ENCODE data around the gene CXCL5. TPM values are rescaled to one million over a fixed set of nuclear protein-coding genes. Genes with fewer than 3 reads are reported as not detected.

The CXCL5 gene
- total RNA-seq, 1 donor from 2014 or later = 0.61 TPM

DNA sequence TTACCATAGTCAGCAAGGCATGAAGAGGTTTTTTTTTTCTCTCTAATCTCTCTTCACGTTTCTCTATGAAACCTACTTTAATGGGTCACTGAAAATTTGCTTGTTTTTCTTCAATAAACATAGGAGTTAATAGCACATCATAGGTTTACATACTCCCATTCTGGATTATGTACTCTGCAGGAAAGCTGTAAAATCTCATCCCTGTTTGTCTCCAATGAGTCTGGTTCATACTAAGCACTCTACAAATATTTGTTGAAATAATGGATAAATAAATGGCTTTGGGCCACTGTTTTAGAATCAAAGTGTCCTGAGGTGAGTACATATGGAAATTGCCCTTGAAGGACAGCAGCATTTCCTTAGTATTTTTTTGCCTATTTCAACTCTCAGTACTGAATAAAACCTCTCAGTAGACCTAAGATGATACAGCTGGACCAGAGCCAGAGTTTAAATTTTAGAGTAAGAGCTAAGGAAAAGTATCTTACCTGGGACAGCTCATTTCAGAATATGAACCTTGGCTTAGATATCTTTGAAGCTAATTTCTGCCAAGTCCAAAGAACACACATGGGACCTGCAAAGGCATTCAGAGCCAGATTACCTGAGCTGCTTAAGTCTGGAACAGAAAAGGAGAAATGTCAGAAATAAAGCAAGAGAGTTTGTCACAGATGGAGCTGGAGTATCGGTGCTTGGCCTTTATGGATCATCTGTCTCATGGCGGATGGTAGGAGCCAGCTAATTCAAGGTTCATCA lies 51.1 kb downstream of the CXCL5 start:
- H3K27me3 ChIP-seq (ENCODE audit: insufficient read depth, low read length) = peaks cover 19% of the 10 kb centered on the region
- no peaks in the 10 kb centered on the region for H3K4me1 Mint-ChIP-seq (ENCODE audit: low read depth, unreplicated experiment)
- no peak overlapping the region for H3K27ac Mint-ChIP-seq (ENCODE audit: unreplicated experiment)
- FAIRE-seq (no peak), DNase-seq (ENCODE audit: low read depth) (no peak)
- no peaks in the 10 kb centered on the region for H3K36me3 Mint-ChIP-seq (ENCODE audit: low read depth, unreplicated experiment)
- no peak overlapping the region for H3K4me3 Mint-ChIP-seq (ENCODE audit: unreplicated experiment)
- H3K4me1 ChIP-seq (ENCODE audit: insufficient read depth, low read length) = peaks cover 3% of the 10 kb centered on the region
- H3K79me2 ChIP-seq (ENCODE audit: insufficient read depth, low read length) = no peaks in the 10 kb centered on the region
- no peaks in the 10 kb centered on the region for H4K20me1 ChIP-seq (ENCODE audit: insufficient read depth, low read length)
- H3K9me3 ChIP-seq (ENCODE audit: insufficient read depth, low read depth, low read length) = no peaks in the 10 kb centered on the region
- H3K4me2 ChIP-seq (ENCODE audit: low read length) = no peak overlapping the region
- TF ChIP-seq, protein P1, sequence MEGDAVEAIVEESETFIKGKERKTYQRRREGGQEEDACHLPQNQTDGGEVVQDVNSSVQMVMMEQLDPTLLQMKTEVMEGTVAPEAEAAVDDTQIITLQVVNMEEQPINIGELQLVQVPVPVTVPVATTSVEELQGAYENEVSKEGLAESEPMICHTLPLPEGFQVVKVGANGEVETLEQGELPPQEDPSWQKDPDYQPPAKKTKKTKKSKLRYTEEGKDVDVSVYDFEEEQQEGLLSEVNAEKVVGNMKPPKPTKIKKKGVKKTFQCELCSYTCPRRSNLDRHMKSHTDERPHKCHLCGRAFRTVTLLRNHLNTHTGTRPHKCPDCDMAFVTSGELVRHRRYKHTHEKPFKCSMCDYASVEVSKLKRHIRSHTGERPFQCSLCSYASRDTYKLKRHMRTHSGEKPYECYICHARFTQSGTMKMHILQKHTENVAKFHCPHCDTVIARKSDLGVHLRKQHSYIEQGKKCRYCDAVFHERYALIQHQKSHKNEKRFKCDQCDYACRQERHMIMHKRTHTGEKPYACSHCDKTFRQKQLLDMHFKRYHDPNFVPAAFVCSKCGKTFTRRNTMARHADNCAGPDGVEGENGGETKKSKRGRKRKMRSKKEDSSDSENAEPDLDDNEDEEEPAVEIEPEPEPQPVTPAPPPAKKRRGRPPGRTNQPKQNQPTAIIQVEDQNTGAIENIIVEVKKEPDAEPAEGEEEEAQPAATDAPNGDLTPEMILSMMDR (IDR thresholded peaks at IDR 0.05; ENCODE audit: insufficient read depth, low read depth, low read length) = no peak
- TF ChIP-seq EZH2 (IDR thresholded peaks at IDR 0.05; ENCODE audit: insufficient read depth, low read length) = no peak
- no peaks in the 10 kb centered on the region for H3K36me3 ChIP-seq (ENCODE audit: insufficient read depth, low read length)
- no peak overlapping the region for H3K27ac ChIP-seq (ENCODE audit: low read depth, low read length)
- H3K9me3 Mint-ChIP-seq (ENCODE audit: unreplicated experiment) = no peaks in the 10 kb centered on the region
- no peak overlapping the region for H3K9ac ChIP-seq (ENCODE audit: low read length)
- no peak overlapping the region for H3K4me3 ChIP-seq (ENCODE audit: insufficient read depth, low read depth, low read length)
- no peak overlapping the region for H2AFZ ChIP-seq (ENCODE audit: low read depth, low read length)
- peaks cover 35% of the 10 kb centered on the region for H3K27me3 Mint-ChIP-seq (ENCODE audit: low read depth, unreplicated experiment)

DNA sequence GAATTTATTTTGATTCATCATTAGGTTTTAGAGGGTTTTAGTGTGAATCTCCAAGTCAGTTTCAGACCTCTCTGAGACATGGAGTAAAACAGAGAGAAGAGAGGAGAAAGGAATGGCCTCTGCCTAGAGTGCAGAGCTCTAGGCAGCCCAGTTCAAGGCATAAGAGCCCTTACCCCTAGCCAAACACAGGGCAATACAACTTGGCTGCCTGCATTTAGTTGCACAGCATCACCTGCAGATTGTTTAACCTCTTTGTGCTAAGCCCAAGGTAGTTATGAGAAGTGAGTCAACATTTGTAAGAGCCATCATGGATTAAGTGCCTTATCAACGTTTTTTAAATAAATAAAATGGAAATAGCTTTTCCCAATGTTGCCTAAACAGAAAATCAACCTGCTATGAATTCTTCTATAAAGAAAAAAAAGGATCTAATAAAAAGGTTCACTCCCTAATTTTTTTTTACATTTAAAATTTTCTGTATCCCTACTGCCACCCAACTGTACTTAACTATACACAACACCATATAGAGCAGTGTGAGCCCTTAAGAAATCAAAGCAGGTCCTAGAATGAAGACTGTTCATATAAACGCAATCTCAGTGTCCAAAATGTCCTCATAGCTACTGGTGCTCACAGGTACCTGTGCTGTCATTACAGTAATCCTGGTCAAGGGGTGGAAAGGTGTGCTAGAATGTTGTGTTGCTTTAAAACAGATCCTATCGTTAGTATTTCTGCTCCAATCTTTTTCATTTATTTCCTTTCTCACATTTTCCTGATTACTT lies 52.6 kb downstream of the CXCL5 start:
- Mint-ChIP-seq H3K9me3 (ENCODE audit: unreplicated experiment) (no peaks in the 10 kb centered on the region), H3K4me1 (ENCODE audit: low read depth, unreplicated experiment) (no peaks in the 10 kb centered on the region), H3K4me3 (ENCODE audit: unreplicated experiment) (no peak overlapping the region), H3K36me3 (ENCODE audit: low read depth, unreplicated experiment) (no peaks in the 10 kb centered on the region), H3K27me3 (ENCODE audit: low read depth, unreplicated experiment) (peaks cover 47% of the 10 kb centered on the region), H3K27ac (ENCODE audit: unreplicated experiment) (no peak overlapping the region)
- DNase-seq (ENCODE audit: low read depth) = no peak
- no peak overlapping the region for H3K9ac ChIP-seq (ENCODE audit: low read length)
- peaks cover 3% of the 10 kb centered on the region for H3K4me1 ChIP-seq (ENCODE audit: insufficient read depth, low read length)
- TF ChIP-seq, protein P1 (IDR thresholded peaks at IDR 0.05; ENCODE audit: insufficient read depth, low read depth, low read length) = no peak
- no peak for TF ChIP-seq EZH2 (IDR thresholded peaks at IDR 0.05; ENCODE audit: insufficient read depth, low read length)
- no peaks in the 10 kb centered on the region for H4K20me1 ChIP-seq (ENCODE audit: insufficient read depth, low read length)
- no peak overlapping the region for H3K4me2 ChIP-seq (ENCODE audit: low read length)
- no peaks in the 10 kb centered on the region for H3K36me3 ChIP-seq (ENCODE audit: insufficient read depth, low read length)
- H3K9me3 ChIP-seq (ENCODE audit: insufficient read depth, low read depth, low read length) = no peaks in the 10 kb centered on the region
- no peak for FAIRE-seq
- no peak overlapping the region for H3K27ac ChIP-seq (ENCODE audit: low read depth, low read length)
- H3K4me3 ChIP-seq (ENCODE audit: insufficient read depth, low read depth, low read length) = no peak overlapping the region
- peaks cover 19% of the 10 kb centered on the region for H3K27me3 ChIP-seq (ENCODE audit: insufficient read depth, low read length)
- no peaks in the 10 kb centered on the region for H3K79me2 ChIP-seq (ENCODE audit: insufficient read depth, low read length)
- H2AFZ ChIP-seq (ENCODE audit: low read depth, low read length) = no peak overlapping the region

Other genes with a start within 250 kb of the CXCL5 start
- gene CXCL6, start 162.0 kb downstream of the CXCL5 start, total RNA-seq = 16.7 and 18.5 TPM in 2 replicates
- not detected in 2 replicates for gene PF4V1, start 145.4 kb downstream of the CXCL5 start, total RNA-seq
- 8.5 and 11.4 TPM in 2 replicates for gene CXCL1, start 129.3 kb downstream of the CXCL5 start, total RNA-seq
- not detected in 2 replicates for gene PF4, start 16.6 kb downstream of the CXCL5 start, total RNA-seq
- gene PPBP, start 10.5 kb downstream of the CXCL5 start, total RNA-seq = not detected in 2 replicates
- 0.77 and 1.4 TPM in 2 replicates for gene CXCL3, start 40.0 kb upstream of the CXCL5 start, total RNA-seq
- 1.2 and 1.3 TPM in 2 replicates for gene CXCL2, start 100.5 kb upstream of the CXCL5 start, total RNA-seq
- 10.6 and 12.4 TPM in 2 replicates for gene MTHFD2L, start 159.4 kb upstream of the CXCL5 start, total RNA-seq